Measurements from ENCODE around the gene CCDC34.
"Not testable (repeated sequence)": the region's sequence is repeated elsewhere in the genome, so short reads cannot be mapped to it uniquely, and the experiment has no call there.

The CCDC34 gene

GRCh38 chr11:27361649-27362431, 1.2 kb downstream of the CCDC34 start:
- no peak for DNase-seq

GRCh38 chr11:27358296-27358695, 4.7 kb downstream of the CCDC34 start:
- DNase-seq: no peak

- no peak for DNase-seq
Observed at GRCh38 chr11:27357250-27357649, 5.8 kb downstream of the CCDC34 start.

- DNase-seq: no peak
Observed at GRCh38 chr11:27356624-27357222, 6.3 kb downstream of the CCDC34 start.

- no peak for DNase-seq
Observed at GRCh38 chr11:27355575-27356104, 7.4 kb downstream of the CCDC34 start.

GRCh38 chr11:27354359-27354965, 8.6 kb downstream of the CCDC34 start:
- no peak for DNase-seq

GRCh38 chr11:27353593-27354358, 9.2 kb downstream of the CCDC34 start:
- DNase-seq: peak; percentile 61

GRCh38 chr11:27352781-27353180, 10.2 kb downstream of the CCDC34 start:
- no peak for DNase-seq

- peak; percentile 70 for DNase-seq
Observed at GRCh38 chr11:27350511-27350910, 12.5 kb downstream of the CCDC34 start.

GRCh38 chr11:27349919-27350318, 13.1 kb downstream of the CCDC34 start:
- no peak for DNase-seq

- peak; percentile 22 for DNase-seq
Observed at GRCh38 chr11:27348340-27348873, 14.6 kb downstream of the CCDC34 start.

GRCh38 chr11:27347359-27348339, 15.4 kb downstream of the CCDC34 start:
- peak; percentile 27 for DNase-seq

- DNase-seq: no peak
Observed at GRCh38 chr11:27339941-27340340, 23.1 kb downstream of the CCDC34 start.

- not testable (repeated sequence) for DNase-seq
Observed at GRCh38 chr11:27334764-27335163, 28.3 kb downstream of the CCDC34 start.

- DNase-seq: peak; percentile 67
Observed at GRCh38 chr11:27331981-27332380, 31.0 kb downstream of the CCDC34 start.

GRCh38 chr11:27330633-27331270, 32.3 kb downstream of the CCDC34 start:
- no peak for DNase-seq

- no peak for DNase-seq
Observed at GRCh38 chr11:27329867-27330632, 33.0 kb downstream of the CCDC34 start.

GRCh38 chr11:27328614-27329013, 34.4 kb downstream of the CCDC34 start:
- DNase-seq: no peak

GRCh38 chr11:27327064-27327463, 36.0 kb downstream of the CCDC34 start:
- DNase-seq: not testable (repeated sequence)

- not testable (repeated sequence) for DNase-seq
Observed at GRCh38 chr11:27322196-27322595, 40.8 kb downstream of the CCDC34 start.
